K562 (cell line): ENCODE measurements around the gene ENKD1. TPM values are rescaled to one million over a fixed set of nuclear protein-coding genes. Genes with fewer than 3 reads are reported as not detected.

Source experiments
- GABPB1 ChIP-seq: sonication (generic); formaldehyde crosslinking; IDR thresholded peaks from 2 replicates; pipeline ENCODE4 v1.8.0; 2022; ENCODE audit warnings: mild to moderate bottlenecking, missing genetic modification reagents
- GATAD2B ChIP-seq: fragments of 450-650 bp; IDR thresholded peaks from 2 replicates; pipeline ENCODE4 v1.6.1; 2017; ENCODE audit warnings: mild to moderate bottlenecking, borderline replicate concordance
- RAD21 ChIP-seq, 2 experiments: fragments of 250-450 bp in 1 of 2; fragments of 450-650 bp in 1 of 2; sonication (Bioruptor Pico) in 1 of 2; formaldehyde crosslinking in 1 of 2; IDR thresholded peaks in 1 of 2; conservative IDR thresholded peaks in 1 of 2; 2 replicates each; pipeline versions ENCODE4 v1.4.0 to v1.8.0; 2020 to 2022; ENCODE audit warnings: mild to moderate bottlenecking in 2 of 2, moderate library complexity in 1 of 2
- ZNF263 ChIP-seq: sonication (generic); formaldehyde crosslinking; IDR thresholded peaks from 2 replicates; pipeline ENCODE4 v1.8.0; 2022; ENCODE audit warnings: mild to moderate bottlenecking, missing genetic modification reagents, borderline replicate concordance
- ZNF384 ChIP-seq: IDR thresholded peaks from 2 replicates; pipeline ENCODE4 v1.6.1; 2012; ENCODE audit warnings: low read depth, low read length, improper control_type of control experiment
- ZNF668 ChIP-seq: fragments of 250-450 bp; sonication (Bioruptor Pico); IDR thresholded peaks from 2 replicates; pipeline ENCODE4 v1.8.0; 2022; ENCODE audit warnings: mild to moderate bottlenecking, inconsistent platforms
- polyA plus RNA-seq, 8 experiments: library from polyadenylated mRNA; depleted of rRNA in 4 of 8; stranded (reverse) in 5 of 8; unstranded in 3 of 8; fragments of >200 nt; fragmentation: Nextera tagmentation in 2 of 8; fragmentation: Illumina TruSeq in 1 of 8; extraction: Ambion mirVana in 2 of 8; extraction: Trizol in 1 of 8; gene quantifications; 2 replicates each; pipeline versions ENCODE4 v1.2.1 to v1.2.3, GENCODE V29; 2011 to 2014; ENCODE audit warnings: inconsistent platforms in 1 of 8, missing spikeins in 1 of 8
- total RNA-seq, 7 experiments: library from RNA; depleted of rRNA in 6 of 7; stranded (reverse); fragments of >200 nt in 6 of 7; fragmentation: Illumina TruSeq in 2 of 7; extraction: Trizol in 2 of 7; gene quantifications; 2 replicates each; pipeline versions ENCODE4 v1.2.1 to v1.2.3, GENCODE V29; 2011 to 2021; ENCODE audit warnings: low replicate concordance in 1 of 7
- TF ChIP-seq, protein P1 (sequence below): fragments of 450-650 bp; IDR thresholded peaks from 2 replicates; pipeline ENCODE4 v1.6.1; 2018; ENCODE audit not compliant: partially characterized antibody
- TF ChIP-seq, protein P2 (sequence below): sonication (generic); formaldehyde crosslinking; IDR thresholded peaks from 2 replicates; pipeline ENCODE4 v1.8.0; 2022; ENCODE audit warnings: mild to moderate bottlenecking, missing genetic modification reagents
- TF ChIP-seq, protein P3 (sequence below): fragments of 450-650 bp; IDR thresholded peaks from 2 replicates; pipeline ENCODE4 v1.6.1; 2016; ENCODE audit warnings: mild to moderate bottlenecking, moderate library complexity

The ENKD1 gene
- total and polyA plus RNA-seq, 9 of the 15 experiments (the other 6 are each of a cell fraction or from before 2014, with no cell fraction given) = 1.1 to 26.9 (median 8.3) TPM

DNA sequence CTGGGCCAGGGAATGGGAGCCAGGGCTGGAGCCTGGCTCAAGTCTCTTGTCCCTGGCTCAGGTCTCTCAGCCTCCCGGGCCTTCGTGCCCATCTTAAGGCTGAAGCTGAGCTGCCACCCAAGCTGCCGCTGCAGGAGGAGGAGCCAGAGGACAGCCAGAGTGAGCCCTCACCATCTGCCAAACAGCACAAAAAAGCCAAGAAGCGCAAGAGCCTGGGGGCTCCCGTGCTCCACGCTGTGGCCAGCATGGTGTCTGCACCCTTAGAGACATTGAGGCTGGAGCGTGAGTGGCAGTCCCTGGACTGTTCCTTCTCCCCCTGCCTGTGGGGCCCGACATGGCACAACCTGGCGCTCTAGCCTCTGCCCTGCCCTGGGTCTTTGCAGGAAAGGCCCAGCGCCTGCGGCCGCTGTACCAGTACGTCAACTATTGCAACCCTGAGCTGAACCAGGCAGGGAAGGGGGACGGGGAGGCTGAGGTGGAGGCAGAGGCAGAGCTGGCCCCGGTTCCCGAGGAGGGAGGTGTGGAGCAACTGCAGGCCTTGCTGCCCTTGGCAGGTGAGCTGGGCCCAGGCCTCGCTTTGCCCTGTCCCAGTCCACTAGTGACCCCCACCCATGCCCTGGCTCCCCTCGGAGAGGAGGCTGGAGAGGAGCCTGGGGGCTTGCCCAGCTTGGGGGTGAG lies 1.4 kb upstream of the ENKD1 start (continued):
- TF ChIP-seq, protein P1, sequence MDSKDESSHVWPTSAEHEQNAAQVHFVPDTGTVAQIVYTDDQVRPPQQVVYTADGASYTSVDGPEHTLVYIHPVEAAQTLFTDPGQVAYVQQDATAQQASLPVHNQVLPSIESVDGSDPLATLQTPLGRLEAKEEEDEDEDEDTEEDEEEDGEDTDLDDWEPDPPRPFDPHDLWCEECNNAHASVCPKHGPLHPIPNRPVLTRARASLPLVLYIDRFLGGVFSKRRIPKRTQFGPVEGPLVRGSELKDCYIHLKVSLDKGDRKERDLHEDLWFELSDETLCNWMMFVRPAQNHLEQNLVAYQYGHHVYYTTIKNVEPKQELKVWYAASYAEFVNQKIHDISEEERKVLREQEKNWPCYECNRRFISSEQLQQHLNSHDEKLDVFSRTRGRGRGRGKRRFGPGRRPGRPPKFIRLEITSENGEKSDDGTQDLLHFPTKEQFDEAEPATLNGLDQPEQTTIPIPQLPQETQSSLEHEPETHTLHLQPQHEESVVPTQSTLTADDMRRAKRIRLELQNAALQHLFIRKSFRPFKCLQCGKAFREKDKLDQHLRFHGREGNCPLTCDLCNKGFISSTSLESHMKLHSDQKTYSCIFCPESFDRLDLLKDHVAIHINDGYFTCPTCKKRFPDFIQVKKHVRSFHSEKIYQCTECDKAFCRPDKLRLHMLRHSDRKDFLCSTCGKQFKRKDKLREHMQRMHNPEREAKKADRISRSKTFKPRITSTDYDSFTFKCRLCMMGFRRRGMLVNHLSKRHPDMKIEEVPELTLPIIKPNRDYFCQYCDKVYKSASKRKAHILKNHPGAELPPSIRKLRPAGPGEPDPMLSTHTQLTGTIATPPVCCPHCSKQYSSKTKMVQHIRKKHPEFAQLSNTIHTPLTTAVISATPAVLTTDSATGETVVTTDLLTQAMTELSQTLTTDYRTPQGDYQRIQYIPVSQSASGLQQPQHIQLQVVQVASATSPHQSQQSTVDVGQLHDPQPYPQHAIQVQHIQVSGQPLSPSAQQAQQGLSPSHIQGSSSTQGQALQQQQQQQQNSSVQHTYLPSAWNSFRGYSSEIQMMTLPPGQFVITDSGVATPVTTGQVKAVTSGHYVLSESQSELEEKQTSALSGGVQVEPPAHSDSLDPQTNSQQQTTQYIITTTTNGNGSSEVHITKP = peak; percentile 70
- TF ChIP-seq GABPB1 (CRISPR knock-in tag) (peak; percentile 52; the same call in 1 of the 2 replicates), GATAD2B (0 out of 2 replicates have a peak, but pooled peaks have one; percentile 44), RAD21 (CRISPR knock-in tag; conservative IDR thresholded peaks at IDR 0.05 in 1 of 2, IDR thresholded peaks at IDR 0.05 in 1 of 2) (peak; percentile 74 to 84), ZNF263 (peak; percentile 62; the same call in 1 of the 2 replicates), ZNF668 (CRISPR knock-in tag) (no peak), ZNF384 (peak; percentile 27; the same call in 1 of the 2 replicates)
- TF ChIP-seq, protein P2, sequence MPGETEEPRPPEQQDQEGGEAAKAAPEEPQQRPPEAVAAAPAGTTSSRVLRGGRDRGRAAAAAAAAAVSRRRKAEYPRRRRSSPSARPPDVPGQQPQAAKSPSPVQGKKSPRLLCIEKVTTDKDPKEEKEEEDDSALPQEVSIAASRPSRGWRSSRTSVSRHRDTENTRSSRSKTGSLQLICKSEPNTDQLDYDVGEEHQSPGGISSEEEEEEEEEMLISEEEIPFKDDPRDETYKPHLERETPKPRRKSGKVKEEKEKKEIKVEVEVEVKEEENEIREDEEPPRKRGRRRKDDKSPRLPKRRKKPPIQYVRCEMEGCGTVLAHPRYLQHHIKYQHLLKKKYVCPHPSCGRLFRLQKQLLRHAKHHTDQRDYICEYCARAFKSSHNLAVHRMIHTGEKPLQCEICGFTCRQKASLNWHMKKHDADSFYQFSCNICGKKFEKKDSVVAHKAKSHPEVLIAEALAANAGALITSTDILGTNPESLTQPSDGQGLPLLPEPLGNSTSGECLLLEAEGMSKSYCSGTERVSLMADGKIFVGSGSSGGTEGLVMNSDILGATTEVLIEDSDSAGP = no peak
- TF ChIP-seq, protein P3, sequence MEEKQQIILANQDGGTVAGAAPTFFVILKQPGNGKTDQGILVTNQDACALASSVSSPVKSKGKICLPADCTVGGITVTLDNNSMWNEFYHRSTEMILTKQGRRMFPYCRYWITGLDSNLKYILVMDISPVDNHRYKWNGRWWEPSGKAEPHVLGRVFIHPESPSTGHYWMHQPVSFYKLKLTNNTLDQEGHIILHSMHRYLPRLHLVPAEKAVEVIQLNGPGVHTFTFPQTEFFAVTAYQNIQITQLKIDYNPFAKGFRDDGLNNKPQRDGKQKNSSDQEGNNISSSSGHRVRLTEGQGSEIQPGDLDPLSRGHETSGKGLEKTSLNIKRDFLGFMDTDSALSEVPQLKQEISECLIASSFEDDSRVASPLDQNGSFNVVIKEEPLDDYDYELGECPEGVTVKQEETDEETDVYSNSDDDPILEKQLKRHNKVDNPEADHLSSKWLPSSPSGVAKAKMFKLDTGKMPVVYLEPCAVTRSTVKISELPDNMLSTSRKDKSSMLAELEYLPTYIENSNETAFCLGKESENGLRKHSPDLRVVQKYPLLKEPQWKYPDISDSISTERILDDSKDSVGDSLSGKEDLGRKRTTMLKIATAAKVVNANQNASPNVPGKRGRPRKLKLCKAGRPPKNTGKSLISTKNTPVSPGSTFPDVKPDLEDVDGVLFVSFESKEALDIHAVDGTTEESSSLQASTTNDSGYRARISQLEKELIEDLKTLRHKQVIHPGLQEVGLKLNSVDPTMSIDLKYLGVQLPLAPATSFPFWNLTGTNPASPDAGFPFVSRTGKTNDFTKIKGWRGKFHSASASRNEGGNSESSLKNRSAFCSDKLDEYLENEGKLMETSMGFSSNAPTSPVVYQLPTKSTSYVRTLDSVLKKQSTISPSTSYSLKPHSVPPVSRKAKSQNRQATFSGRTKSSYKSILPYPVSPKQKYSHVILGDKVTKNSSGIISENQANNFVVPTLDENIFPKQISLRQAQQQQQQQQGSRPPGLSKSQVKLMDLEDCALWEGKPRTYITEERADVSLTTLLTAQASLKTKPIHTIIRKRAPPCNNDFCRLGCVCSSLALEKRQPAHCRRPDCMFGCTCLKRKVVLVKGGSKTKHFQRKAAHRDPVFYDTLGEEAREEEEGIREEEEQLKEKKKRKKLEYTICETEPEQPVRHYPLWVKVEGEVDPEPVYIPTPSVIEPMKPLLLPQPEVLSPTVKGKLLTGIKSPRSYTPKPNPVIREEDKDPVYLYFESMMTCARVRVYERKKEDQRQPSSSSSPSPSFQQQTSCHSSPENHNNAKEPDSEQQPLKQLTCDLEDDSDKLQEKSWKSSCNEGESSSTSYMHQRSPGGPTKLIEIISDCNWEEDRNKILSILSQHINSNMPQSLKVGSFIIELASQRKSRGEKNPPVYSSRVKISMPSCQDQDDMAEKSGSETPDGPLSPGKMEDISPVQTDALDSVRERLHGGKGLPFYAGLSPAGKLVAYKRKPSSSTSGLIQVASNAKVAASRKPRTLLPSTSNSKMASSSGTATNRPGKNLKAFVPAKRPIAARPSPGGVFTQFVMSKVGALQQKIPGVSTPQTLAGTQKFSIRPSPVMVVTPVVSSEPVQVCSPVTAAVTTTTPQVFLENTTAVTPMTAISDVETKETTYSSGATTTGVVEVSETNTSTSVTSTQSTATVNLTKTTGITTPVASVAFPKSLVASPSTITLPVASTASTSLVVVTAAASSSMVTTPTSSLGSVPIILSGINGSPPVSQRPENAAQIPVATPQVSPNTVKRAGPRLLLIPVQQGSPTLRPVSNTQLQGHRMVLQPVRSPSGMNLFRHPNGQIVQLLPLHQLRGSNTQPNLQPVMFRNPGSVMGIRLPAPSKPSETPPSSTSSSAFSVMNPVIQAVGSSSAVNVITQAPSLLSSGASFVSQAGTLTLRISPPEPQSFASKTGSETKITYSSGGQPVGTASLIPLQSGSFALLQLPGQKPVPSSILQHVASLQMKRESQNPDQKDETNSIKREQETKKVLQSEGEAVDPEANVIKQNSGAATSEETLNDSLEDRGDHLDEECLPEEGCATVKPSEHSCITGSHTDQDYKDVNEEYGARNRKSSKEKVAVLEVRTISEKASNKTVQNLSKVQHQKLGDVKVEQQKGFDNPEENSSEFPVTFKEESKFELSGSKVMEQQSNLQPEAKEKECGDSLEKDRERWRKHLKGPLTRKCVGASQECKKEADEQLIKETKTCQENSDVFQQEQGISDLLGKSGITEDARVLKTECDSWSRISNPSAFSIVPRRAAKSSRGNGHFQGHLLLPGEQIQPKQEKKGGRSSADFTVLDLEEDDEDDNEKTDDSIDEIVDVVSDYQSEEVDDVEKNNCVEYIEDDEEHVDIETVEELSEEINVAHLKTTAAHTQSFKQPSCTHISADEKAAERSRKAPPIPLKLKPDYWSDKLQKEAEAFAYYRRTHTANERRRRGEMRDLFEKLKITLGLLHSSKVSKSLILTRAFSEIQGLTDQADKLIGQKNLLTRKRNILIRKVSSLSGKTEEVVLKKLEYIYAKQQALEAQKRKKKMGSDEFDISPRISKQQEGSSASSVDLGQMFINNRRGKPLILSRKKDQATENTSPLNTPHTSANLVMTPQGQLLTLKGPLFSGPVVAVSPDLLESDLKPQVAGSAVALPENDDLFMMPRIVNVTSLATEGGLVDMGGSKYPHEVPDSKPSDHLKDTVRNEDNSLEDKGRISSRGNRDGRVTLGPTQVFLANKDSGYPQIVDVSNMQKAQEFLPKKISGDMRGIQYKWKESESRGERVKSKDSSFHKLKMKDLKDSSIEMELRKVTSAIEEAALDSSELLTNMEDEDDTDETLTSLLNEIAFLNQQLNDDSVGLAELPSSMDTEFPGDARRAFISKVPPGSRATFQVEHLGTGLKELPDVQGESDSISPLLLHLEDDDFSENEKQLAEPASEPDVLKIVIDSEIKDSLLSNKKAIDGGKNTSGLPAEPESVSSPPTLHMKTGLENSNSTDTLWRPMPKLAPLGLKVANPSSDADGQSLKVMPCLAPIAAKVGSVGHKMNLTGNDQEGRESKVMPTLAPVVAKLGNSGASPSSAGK = peak; percentile 19; the same call in 1 of the 2 replicates
